Brain microvascular endothelial cell (primary cell): ENCODE measurements around the gene P2RY12.

Source experiments
- DNase-seq: peaks from one replicate; pipeline ENCODE4 v3.0.0-alpha.2; 2020
- H3K27ac ChIP-seq: fragments of 250-450 bp; sonication (Bioruptor Pico); 2 replicates; pipeline ENCODE4 v1.5.1; 2020; ENCODE audit warnings: mild to moderate bottlenecking, moderate library complexity
- H3K27me3 ChIP-seq: fragments of 250-450 bp; sonication (Bioruptor Pico); replicated peaks from 2 replicates; pipeline ENCODE4 v1.5.1; 2020; ENCODE audit warnings: mild to moderate bottlenecking
- H3K36me3 ChIP-seq: fragments of 250-450 bp; sonication (Bioruptor Pico); replicated peaks from 2 replicates; pipeline ENCODE4 v1.5.1; 2020; ENCODE audit warnings: mild to moderate bottlenecking
- H3K4me3 ChIP-seq: 2 replicates; pipeline ENCODE4 v1.5.1; 2011; ENCODE audit warnings: low read depth, mild to moderate bottlenecking, control low read depth, low read length, moderate library complexity
- CTCF ChIP-seq: IDR thresholded peaks from 2 replicates; pipeline ENCODE4 v1.5.1; 2011; ENCODE audit warnings: low read depth, mild to moderate bottlenecking, moderate library complexity, low read length, control low read depth, inconsistent platforms; ENCODE audit errors: missing control alignments
- in situ Hi-C: cut with HindIII; loops from 2 replicates; pipeline ENCODE4 v1.10.0; 2017; ENCODE audit warnings: low sequenced_read_pairs, low pct_ligation_motif_present

P2RY12 gene

GRCh38 chr3:151322511-151322910, 62.0 kb downstream of the P2RY12 start:
- TF ChIP-seq CTCF = no peak
- Histone ChIP-seq H3K4me3 (no peak overlapping the region), H3K36me3 (no peaks in the 10 kb centered on the region), H3K27me3 (no peaks in the 10 kb centered on the region), H3K27ac (no peak overlapping the region)
- in situ Hi-C loops = no loop called here
- DNase-seq = no peak

- Histone ChIP-seq H3K27ac (no peak overlapping the region), H3K4me3 (no peak overlapping the region), H3K27me3 (no peaks in the 10 kb centered on the region), H3K36me3 (no peaks in the 10 kb centered on the region)
- DNase-seq = no peak
- TF ChIP-seq CTCF = no peak
- in situ Hi-C loops = no loop called here
Measured at GRCh38 chr3:151321526-151321925, 63.0 kb downstream of the P2RY12 start.

GRCh38 chr3:151320131-151320530, 64.4 kb downstream of the P2RY12 start:
- H3K36me3 ChIP-seq = no peaks in the 10 kb centered on the region
- no peaks in the 10 kb centered on the region for H3K27me3 ChIP-seq
- no peak for TF ChIP-seq CTCF
- no peak for DNase-seq
- H3K4me3 ChIP-seq = no peak overlapping the region
- in situ Hi-C loops = no loop called here
- H3K27ac ChIP-seq = no peak overlapping the region

GRCh38 chr3:151319628-151320027, 64.9 kb downstream of the P2RY12 start:
- in situ Hi-C loops = no loop called here
- no peak for TF ChIP-seq CTCF
- H3K36me3 ChIP-seq = no peaks in the 10 kb centered on the region
- no peak overlapping the region for H3K4me3 ChIP-seq
- no peak overlapping the region for H3K27ac ChIP-seq
- no peaks in the 10 kb centered on the region for H3K27me3 ChIP-seq
- no peak for DNase-seq

- Histone ChIP-seq H3K36me3 (no peaks in the 10 kb centered on the region), H3K27ac (no peak overlapping the region), H3K4me3 (no peak overlapping the region), H3K27me3 (no peaks in the 10 kb centered on the region)
- no peak for TF ChIP-seq CTCF
- in situ Hi-C loops = no loop called here
- no peak for DNase-seq
Measured at GRCh38 chr3:151318991-151319390, 65.6 kb downstream of the P2RY12 start.

GRCh38 chr3:151318313-151318712, 66.2 kb downstream of the P2RY12 start:
- H3K36me3 ChIP-seq = no peaks in the 10 kb centered on the region
- no peak for TF ChIP-seq CTCF
- DNase-seq = no peak
- H3K27me3 ChIP-seq = no peaks in the 10 kb centered on the region
- no peak overlapping the region for H3K27ac ChIP-seq
- in situ Hi-C loops = no loop called here
- no peak overlapping the region for H3K4me3 ChIP-seq
